Small intestine (tissue), 7 donors: ENCODE results near the gene SMR3A. TPM values are rescaled to one million over a fixed set of nuclear protein-coding genes. Genes with fewer than 3 reads are reported as not detected.

Experiments used
- DNase-seq, 2 donors: peaks; one replicate each; pipeline versions ENCODE4 v3.0.0 to v3.0.0-alpha.2; 2013
- FAIRE-seq: peaks from 2 replicates; lab custom pipeline; 2012; peaks lifted over from hg19 to GRCh38; lab: Jason Lieb, UNC
- H3K27ac ChIP-seq, 3 donors: one replicate each; pipeline ENCODE4 v1.5.1; 2013; ENCODE audit warnings: low read length in 2 of 3, mild to moderate bottlenecking in 2 of 3, control low read depth in 1 of 3, inconsistent platforms in 1 of 3, low read depth in 1 of 3, moderate library complexity in 1 of 3
- H3K27me3 ChIP-seq, 3 donors: one replicate each; pipeline ENCODE4 v1.6.1; 2013; ENCODE audit warnings: low read length in 3 of 3, inconsistent platforms in 1 of 3; ENCODE audit not compliant: control insufficient read depth in 3 of 3, insufficient read depth in 3 of 3
- H3K36me3 ChIP-seq, 3 donors: one replicate each; pipeline ENCODE4 v1.6.1; 2013; ENCODE audit warnings: low read length in 3 of 3, inconsistent platforms in 1 of 3, low read depth in 1 of 3, mild to moderate bottlenecking in 1 of 3, moderate library complexity in 1 of 3; ENCODE audit not compliant: control insufficient read depth in 3 of 3, insufficient read depth in 2 of 3
- H3K4me1 ChIP-seq, 3 donors: one replicate each; pipeline ENCODE4 v1.6.1; 2013; ENCODE audit warnings: low read length in 2 of 3, inconsistent platforms in 1 of 3, low read depth in 1 of 3, mild to moderate bottlenecking in 1 of 3, moderate library complexity in 1 of 3; ENCODE audit not compliant: control insufficient read depth in 3 of 3, insufficient read depth in 2 of 3
- H3K4me3 ChIP-seq, 3 donors: one replicate each; pipeline ENCODE4 v1.5.1; 2013; ENCODE audit warnings: low read length in 3 of 3, control low read depth in 1 of 3, inconsistent platforms in 1 of 3, low read depth in 1 of 3, mild to moderate bottlenecking in 1 of 3, moderate library complexity in 1 of 3
- H3K9me3 ChIP-seq, 2 donors: one replicate each; pipeline ENCODE4 v1.6.1; 2013; ENCODE audit warnings: low read depth in 1 of 2, low read length in 1 of 2; ENCODE audit not compliant: control insufficient read depth in 2 of 2, insufficient read depth in 1 of 2
- WGBS, 3 donors: extraction: QIAGEN DNeasy Blood & Tissue Kit; methylation state at CpG; one replicate each; pipeline ENCODE4 v1.1.7; 2013; 5-methylcytosine and 5-hydroxymethylcytosine counted together
- polyA plus RNA-seq, 4 donors: library from polyadenylated mRNA; stranded (reverse) in 3 of 4; unstranded in 1 of 4; fragments of 200-250 nt in 3 of 4; fragments of 120-200 nt in 1 of 4; gene quantifications; one replicate each; pipeline versions ENCODE4 v1.2.1 to v1.2.3, GENCODE V29; 2013
- donor health status: healthy with polysubstance abuse.
- donor health status: control.
- donor health status: control.
- donor health status: Bipolar disorder and iron deficiency.
- donor health status: healthy.

SMR3A gene
- polyA plus RNA-seq, 4 donors: not detected

DNA sequence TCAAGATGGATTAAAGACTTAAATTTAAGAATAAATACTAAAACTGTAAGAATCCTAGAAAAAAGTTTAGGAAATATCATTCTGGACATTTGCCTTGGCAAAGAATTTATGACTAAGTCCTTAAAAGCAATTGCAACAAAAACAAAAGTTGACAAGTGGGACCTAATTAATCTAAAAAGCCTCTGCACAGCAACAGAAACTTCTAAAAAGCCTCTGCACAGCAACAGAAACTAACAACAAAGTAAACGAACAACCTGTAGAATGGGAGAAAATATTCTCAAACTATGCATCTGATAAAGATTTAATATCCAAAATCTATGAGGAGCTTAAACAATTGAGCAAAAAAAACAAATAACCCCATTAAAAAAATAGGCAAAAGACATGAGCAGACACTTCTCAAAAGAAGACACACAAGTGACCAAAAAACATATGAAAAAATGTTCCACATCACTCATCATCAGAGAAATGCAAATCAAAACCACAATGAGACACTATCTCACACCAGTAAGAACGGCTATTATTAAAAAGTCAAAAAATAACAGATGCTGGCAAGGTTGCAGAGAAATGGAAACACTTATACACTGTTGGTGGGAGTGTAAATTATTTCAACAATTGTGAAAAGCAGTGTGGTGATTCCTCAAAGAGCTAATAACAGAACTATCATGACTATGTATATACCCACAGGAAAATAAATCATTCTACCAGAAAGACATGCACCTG is 31.7 kb downstream of the SMR3A start:
- Histone ChIP-seq H3K27me3 (no peaks in the 10 kb centered on the region), H3K36me3 (no peaks in the 10 kb centered on the region), H3K27ac (no peak overlapping the region), H3K9me3 (no peaks in the 10 kb centered on the region), H3K4me1 (no peaks in the 10 kb centered on the region), H3K4me3 (no peak overlapping the region)
- FAIRE-seq: no peak
- WGBS, 3 donors: 57 to 76% (median 68%) methylated on average over 2 of the region's 2 CpGs
- no peak for DNase-seq

DNA sequence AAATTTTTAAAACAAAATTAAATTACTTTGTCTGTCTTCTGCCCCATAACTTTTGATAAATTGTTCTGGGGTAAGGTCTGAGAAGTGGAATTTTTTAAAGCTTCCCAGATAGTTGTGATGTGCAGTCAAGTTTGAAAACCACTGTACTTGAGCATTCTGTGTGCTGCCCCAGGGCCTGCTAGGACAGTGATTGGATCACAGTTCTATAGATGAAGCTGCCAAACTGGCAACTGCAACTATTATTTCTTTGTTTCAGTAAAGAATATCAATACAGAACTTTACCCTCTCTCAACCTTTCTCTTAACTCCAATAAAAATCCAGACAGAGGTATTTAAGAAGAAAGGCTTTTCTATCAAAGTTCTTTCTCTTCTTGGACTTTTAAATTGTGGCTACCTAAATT is 37.0 kb downstream of the SMR3A start, which contains the start of gene OPRPN:
OPRPN (plus strand) TSS at position 361 of the 400 bp plus-strand sequence. CDS start 1,346 bp downstream, outside the sequence.
- Histone ChIP-seq H3K4me3 (no peak within 1 kb of the TSS), H3K36me3 (no peaks in the 10 kb centered on the region), H3K27ac (no peak within 1 kb of the TSS), H3K9me3 (no peaks in the 10 kb centered on the region), H3K4me1 (no peaks in the 10 kb centered on the region), H3K27me3 (no peaks in the 10 kb centered on the region)
- FAIRE-seq: no peak
- DNase-seq: no peak

DNA sequence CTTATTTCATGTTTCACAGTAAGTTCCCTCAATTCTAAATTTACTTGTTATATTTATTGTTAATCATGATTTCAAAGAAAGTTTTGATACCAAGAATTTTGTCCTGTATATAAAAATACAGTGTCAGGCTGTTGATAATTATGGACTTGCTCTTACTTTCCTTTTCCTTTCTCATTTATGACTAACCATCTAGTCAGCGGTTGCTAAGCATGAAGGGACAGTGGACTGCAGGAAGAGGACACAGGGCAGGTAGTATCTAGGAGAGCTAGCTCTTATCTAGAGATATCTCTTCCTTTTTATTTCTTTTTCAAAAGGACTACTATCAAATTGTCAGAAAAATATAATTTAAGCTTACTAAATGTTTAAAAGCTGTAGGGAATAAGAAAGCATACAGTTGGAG is 38.8 kb downstream of the SMR3A start:
- Histone ChIP-seq H3K4me1 (no peaks in the 10 kb centered on the region), H3K27ac (no peak overlapping the region), H3K4me3 (no peak overlapping the region), H3K27me3 (no peaks in the 10 kb centered on the region), H3K9me3 (no peaks in the 10 kb centered on the region), H3K36me3 (no peaks in the 10 kb centered on the region)
- FAIRE-seq (no peak), DNase-seq (no peak)
- 70 to 84% (median 82%) methylated on average over 1 of the region's 1 CpG for WGBS, 3 donors

DNA sequence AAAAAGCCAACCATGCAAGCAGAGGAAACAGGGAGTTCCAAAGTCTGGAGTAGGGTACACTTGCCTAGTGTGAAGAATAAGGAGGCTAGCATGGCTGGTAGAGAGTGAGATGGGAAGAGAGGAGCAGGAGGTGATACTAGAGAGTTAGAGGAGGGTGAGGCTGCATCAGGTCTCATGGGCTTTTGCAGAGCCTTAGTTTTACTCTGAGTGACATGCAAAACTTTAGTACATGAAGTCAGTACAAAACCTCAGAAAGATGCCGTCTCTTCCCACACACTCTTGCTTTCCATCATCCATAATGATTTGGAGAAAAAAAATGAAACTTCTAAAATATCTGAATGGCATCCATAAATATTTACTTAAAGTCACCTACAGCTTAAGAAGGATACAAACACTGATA is 42.2 kb downstream of the SMR3A start:
- H3K36me3 ChIP-seq: no peaks in the 10 kb centered on the region
- 70 to 83% (median 77%) methylated on average over 1 of the region's 1 CpG for WGBS, 3 donors
- no peaks in the 10 kb centered on the region for H3K4me1 ChIP-seq
- no peak overlapping the region for H3K4me3 ChIP-seq
- H3K27ac ChIP-seq: no peak overlapping the region
- H3K9me3 ChIP-seq: no peaks in the 10 kb centered on the region
- no peaks in the 10 kb centered on the region for H3K27me3 ChIP-seq
- DNase-seq (no peak), FAIRE-seq (no peak)

DNA sequence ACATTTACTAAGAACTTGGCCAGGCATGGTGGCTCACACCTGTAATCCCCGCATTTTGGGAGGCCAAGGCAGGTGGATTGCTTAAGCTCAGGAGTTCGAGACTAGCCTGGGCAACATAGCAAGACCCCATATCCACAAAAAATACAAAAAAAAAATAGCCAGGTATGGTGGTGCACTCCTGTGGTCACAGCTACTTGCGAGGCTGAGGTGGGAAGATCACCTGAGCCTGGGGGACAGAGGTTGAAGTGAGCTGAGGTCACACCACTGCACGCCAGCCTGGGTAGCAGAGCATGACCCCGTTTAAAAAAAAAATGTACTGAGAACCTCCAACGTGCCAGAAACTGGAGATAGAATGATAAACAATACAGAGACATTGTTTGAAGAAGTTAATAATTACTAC is 45.2 kb downstream of the SMR3A start:
- Histone ChIP-seq H3K27me3 (no peaks in the 10 kb centered on the region), H3K9me3 (no peaks in the 10 kb centered on the region), H3K27ac (no peak overlapping the region), H3K4me3 (no peak overlapping the region), H3K36me3 (no peaks in the 10 kb centered on the region), H3K4me1 (no peaks in the 10 kb centered on the region)
- FAIRE-seq (no peak), DNase-seq (no peak)
- 38 to 59% (median 39%) methylated on average over 6 of the region's 6 CpGs for WGBS, 3 donors

Other genes with a start within 250 kb of the SMR3A start
- gene PRR27, start 206.5 kb upstream of the SMR3A start, polyA plus RNA-seq: under 1 TPM in 1 of 4 donors, not detected in 3; 0.03 TPM
- gene ODAM, start 165.0 kb upstream of the SMR3A start, polyA plus RNA-seq: 1 to 10 TPM in 1 of 4 donors, under 1 TPM in 2, not detected in 1; 0.09 to 1.7 (median 0.89) TPM
- 10 to 100 TPM in 1 of 4 donors, not detected in 3; 15.1 TPM for gene FDCSP, start 134.6 kb upstream of the SMR3A start, polyA plus RNA-seq
- not detected for gene CSN3, start 118.2 kb upstream of the SMR3A start, polyA plus RNA-seq
- not detected for gene CABS1, start 25.8 kb upstream of the SMR3A start, polyA plus RNA-seq
- not detected for gene SMR3B, start 22.4 kb downstream of the SMR3A start, polyA plus RNA-seq
- gene OPRPN, start 37.2 kb downstream of the SMR3A start, polyA plus RNA-seq: not detected
- not detected for gene MUC7, start 111.4 kb downstream of the SMR3A start, polyA plus RNA-seq
- gene AMTN, start 157.8 kb downstream of the SMR3A start, polyA plus RNA-seq: not detected
- not detected for gene AMBN, start 231.5 kb downstream of the SMR3A start, polyA plus RNA-seq